Gastrocnemius medialis (tissue), 4 donors: ENCODE measurements around the gene KLC1.

Experiments
- CTCF ChIP-seq, 5 experiments: fragments of 450-650 bp in 3 of 5; fragments of 200-600 bp in 2 of 5; sonication (generic) in 2 of 5; IDR thresholded peaks in 4 of 5; conservative IDR thresholded peaks in 1 of 5; 1 replicate in 4 of 5; 2 replicates in 1 of 5; pipeline ENCODE4 v1.5.1; 2016 to 2019; ENCODE audit warnings: antibody characterized with exemption in 5 of 5, mild to moderate bottlenecking in 3 of 5, moderate library complexity in 3 of 5
- POLR2A ChIP-seq, 2 donors: fragments of 450-650 bp; IDR thresholded peaks; one replicate each; pipeline ENCODE4 v1.6.1; 2017; ENCODE audit warnings: antibody characterized with exemption in 2 of 2, mild to moderate bottlenecking in 2 of 2, moderate library complexity in 2 of 2

DNA sequence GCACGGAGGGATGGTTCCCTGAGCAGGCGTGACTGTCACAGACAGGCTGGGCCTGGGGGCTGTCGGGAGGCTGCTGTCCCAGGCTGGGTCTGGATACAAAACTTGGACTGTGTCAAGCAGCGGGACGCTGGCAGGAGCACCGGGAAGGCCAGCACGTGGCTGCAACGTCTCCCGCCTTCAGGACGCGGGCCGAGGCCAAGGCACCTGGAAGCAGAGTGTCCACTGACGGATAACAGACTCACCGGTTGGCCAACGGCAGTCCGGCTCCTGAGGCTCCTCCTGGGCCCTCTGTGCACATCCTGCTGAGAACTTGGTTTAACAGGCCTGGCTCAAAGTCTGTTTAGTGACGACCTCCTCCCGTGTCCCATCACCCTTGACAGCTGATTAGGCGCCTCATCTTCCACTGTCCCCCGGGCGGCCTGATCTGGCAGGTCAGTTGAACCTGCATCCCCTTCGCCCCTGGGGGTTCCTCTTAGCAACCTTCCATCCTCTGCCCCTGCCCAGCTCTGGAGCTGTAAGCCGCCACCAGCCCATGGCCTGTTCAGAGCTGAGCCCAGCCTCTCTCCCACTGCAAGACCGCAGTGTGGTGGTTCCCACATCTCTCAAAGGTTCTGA lies 83.7 kb downstream of the KLC1 start:
- TF ChIP-seq CTCF (IDR thresholded peaks at IDR 0.05 in 4 of 5, conservative IDR thresholded peaks at IDR 0.05 in 1 of 5) (no peak), POLR2A (IDR thresholded peaks at IDR 0.05) (no peak)
